GM19238 (cell line): ENCODE data around the gene ABCB10.
"Not testable (repeated sequence)": the region's sequence is repeated elsewhere in the genome, so short reads cannot be mapped to it uniquely, and the experiment has no call there.

Experiments
- DNase-seq: peaks from one replicate; pipeline ENCODE4 v3.0.0; 2011; ENCODE audit warnings: low spot score; ENCODE audit not compliant: insufficient read length

Gene ABCB10

DNA sequence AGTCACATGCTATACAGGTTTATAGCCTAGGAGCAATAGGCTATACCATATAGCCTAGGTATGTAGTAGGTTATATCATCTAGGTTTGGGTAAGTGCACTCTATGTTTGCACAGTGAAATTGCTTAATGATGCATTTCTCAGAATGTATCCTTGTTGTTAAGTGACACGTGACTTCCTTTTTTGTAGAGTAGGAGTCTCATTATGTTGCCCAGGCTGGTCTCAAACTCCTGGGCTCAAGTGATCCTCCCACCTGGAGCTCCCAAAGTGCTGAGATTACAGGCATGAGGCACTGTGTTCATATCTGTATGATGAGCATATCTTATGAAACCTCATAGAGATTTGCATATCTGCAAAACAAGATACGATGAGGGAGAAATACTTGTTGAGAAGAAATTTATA lies 13.8 kb upstream of the ABCB10 start:
- DNase-seq = no peak

DNA sequence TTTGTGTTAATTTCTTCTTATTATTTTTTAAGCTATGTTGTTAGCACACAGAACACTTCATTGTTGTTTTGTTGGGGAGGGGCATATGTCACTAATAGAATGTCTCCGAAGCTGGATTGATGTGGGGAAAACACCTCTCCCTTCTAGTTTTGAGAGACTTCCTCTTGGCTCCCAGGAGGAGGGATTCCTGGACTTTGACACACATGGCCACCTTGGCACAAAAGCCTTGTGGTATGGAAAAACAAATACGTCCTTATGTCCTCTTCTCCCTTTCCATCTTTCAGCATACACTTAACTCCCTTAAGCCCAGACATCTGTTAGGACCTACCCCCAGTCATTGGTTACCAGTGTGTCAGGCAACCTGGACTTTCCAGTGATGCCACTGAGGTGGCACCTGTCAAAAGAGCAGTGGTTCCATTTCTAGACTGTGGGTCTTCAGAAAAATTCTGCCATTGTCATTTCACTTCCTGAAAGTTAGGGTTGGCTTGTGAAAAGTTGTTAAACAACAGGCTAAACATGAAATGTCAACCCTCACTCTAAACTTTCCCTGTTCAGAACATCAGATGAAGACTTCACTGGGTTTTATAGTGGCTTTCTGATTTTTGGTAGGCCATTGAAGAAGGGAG lies 12.5 kb upstream of the ABCB10 start:
- DNase-seq = no peak

GRCh38 chr1:229570305-229570704 lies 11.8 kb upstream of the ABCB10 start:
- DNase-seq = no peak

- no peak for DNase-seq
Measured at GRCh38 chr1:229567109-229567868, 8.8 kb upstream of the ABCB10 start.

- DNase-seq = no peak
Measured at GRCh38 chr1:229563701-229564100, 5.2 kb upstream of the ABCB10 start.

- no peak for DNase-seq
Measured at GRCh38 chr1:229563241-229563640, 4.7 kb upstream of the ABCB10 start.

GRCh38 chr1:229562686-229563085 lies 4.2 kb upstream of the ABCB10 start:
- no peak for DNase-seq

- no peak for DNase-seq
Measured at GRCh38 chr1:229561141-229561540, 2.6 kb upstream of the ABCB10 start.

DNA sequence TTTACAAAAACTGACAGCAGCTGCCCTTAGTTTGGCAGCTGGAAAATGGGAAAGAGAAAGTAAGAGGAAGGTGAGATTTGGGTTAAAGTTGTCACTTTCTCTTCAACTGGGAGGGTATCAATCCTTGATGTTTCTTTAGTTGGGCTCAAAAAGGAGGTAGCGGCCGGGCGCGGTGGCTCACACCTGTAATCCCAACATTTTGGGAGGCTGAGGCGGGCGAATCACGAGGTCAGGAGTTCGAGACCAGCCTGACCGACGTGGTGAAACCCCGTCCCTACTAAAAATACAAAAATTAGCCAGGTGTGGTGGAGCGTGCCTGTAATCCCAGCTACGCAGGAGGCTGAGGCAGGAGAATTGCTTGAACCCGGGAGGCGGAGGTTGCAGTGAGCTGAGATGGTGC lies 1.6 kb upstream of the ABCB10 start:
- DNase-seq = not testable (repeated sequence)

- DNase-seq = not testable (repeated sequence)
Measured at GRCh38 chr1:229559336-229559801, 862 bp upstream of the ABCB10 start.

DNA sequence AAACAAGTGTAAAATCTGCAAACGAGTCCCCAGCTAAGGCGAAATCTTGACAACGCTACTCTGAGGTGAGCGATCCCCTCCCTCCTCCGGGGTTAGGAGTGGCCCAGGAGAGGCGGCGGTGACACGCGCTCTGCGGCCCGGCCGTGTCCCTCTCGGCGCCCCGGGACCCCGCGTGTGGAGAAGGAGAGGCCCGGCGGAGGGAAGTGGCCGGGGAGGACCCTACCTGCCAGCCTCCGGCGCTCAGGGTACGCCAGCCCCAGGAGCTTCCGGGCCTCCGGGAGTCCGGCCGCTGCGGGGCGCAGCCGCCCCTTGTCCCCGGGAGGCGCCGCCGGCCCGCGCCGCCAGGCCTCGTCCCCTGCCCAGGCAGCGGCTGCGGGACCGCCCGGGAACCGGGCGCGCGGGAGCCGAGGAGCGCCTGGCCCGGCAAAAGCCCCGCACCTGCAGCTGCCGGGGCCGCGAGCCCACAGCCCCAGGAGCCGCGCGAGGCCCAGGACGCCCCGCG lies 543 bp downstream of the ABCB10 start:
- peak; percentile 61 for DNase-seq

DNA sequence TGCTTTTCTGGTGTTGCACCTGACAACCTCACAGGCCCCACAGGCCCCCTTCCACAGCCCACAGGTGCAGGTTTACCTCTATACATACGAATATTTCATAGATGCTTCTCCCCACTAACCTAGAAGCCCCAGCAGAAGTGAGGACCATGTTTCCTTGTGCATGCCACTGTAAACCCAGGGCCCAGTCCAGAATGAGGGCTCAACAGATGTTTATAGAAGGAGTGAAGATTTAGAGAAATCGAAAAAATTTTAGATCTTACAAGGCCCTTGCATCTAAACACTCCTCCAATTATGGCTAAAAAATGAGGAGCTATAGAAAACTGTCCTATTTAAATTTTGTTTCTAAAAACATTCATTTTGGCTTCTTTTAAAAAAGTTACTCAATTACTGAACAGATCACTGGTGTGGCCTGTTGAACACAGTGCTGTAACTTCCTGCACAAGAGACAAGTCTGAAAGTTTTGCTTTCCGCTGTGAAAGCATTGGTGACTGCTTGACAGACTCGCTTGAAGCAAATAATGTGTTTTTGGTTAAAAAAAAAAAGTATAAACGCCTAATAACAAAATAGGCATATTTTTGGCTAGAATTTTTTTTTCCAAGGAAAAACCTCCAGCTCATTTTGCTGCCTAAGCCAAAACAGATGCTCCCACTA lies 1.2 kb downstream of the ABCB10 start:
- peak; percentile 42 for DNase-seq

DNA sequence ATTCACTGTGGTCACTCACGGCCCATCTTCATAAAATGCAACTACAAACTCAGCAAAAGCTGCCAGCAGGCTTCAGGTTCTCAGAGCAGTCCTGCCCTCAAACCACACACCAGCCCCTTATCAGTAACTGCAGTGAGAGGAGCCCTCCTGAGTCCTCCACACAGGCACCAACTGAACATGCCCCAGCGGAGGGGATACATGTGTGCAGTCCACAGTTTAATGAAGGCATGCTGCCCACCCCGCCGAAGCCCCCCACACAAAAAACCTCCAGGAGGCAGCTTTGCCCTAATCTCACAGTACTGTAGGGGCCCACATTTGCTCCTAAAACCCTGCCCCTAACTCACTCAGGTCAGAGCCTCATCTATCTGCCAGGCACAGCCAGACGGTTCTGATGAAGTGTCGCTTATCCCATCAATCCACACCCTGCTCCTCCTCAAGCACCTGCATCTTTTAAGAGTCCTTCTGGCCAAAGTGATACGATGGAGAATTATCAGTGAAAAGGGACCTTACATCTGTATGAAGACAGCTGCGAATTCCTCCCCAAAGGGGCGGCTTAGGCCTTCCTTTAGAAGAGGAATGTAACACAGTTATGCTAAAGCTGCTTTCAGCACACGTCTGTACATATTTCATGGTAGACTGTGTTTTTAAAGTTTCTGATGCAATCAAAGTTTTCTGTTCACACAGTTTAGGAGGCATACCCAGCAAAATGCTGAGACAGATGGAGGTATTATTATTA lies 3.5 kb downstream of the ABCB10 start:
- DNase-seq = no peak

DNA sequence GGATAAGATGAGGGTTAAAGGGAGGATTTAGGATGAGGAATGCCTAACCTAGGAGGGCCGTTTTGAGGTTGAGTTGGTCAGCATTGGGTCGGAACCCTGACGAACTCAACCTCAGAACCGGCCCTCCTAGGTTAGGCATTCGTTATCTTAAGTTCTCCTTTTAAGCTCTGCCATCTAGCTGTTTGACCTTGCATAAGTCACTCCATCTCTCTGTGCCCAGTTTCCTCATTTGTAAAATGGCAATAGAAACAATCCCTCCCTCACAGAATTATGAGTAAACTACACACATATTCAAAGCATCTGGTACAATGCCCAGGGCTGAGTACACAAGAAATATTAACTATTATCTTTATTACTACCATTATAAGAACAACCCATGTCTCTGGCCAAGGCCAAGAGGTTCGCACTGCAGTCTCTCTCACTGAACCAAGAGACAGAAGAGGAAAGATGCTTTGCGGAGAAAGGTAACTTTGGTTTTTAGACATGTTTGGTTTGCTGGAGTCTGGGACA lies 4.8 kb downstream of the ABCB10 start:
- DNase-seq = no peak

- DNase-seq = no peak
Measured at GRCh38 chr1:229552732-229553131, 5.8 kb downstream of the ABCB10 start.

- no peak for DNase-seq
Measured at GRCh38 chr1:229550812-229551567, 7.5 kb downstream of the ABCB10 start.

GRCh38 chr1:229547542-229547941 lies 11.0 kb downstream of the ABCB10 start:
- DNase-seq = no peak

DNA sequence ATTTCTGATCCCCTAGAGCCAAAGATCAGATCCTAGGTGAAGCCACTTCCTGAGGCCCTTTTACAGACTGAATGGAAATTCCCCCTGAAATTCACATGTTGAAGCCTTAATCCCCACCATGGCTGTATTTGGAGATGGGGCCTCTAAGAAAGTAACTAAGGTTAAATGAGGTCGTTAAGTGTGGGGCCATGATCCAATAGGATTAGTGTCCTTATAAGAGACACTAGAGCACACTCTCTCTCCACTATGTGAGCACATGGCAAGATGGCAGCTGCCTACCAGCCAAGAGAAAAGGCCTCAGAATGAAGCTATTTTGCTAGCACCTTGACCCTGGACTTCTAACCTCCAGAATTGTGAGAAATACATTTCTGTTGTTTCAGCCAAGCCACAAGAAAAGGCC lies 13.9 kb downstream of the ABCB10 start:
- DNase-seq = no peak

- no peak for DNase-seq
Measured at GRCh38 chr1:229539863-229540506, 18.5 kb downstream of the ABCB10 start.

GRCh38 chr1:229538945-229539344 lies 19.6 kb downstream of the ABCB10 start:
- DNase-seq = no peak
